Tibial nerve (tissue), 4 donors: ENCODE data around the gene GDA. TPM values are rescaled to one million over a fixed set of nuclear protein-coding genes. Genes with fewer than 3 reads are reported as not detected.

ENCODE experiments used
- DNase-seq, 2 donors: peaks; one replicate each; pipeline ENCODE4 v3.0.0-alpha.2; 2019; ENCODE audit warnings: low spot score in 2 of 2
- H3K27ac ChIP-seq, 4 donors: fragments of 200-600 bp; sonication (generic) in 3 of 4; one replicate each; pipeline ENCODE4 v1.5.1; 2017 to 2019; ENCODE audit warnings: mild to moderate bottlenecking in 1 of 4
- H3K27me3 ChIP-seq, 2 donors: fragments of 200-600 bp; sonication (generic) in 1 of 2; one replicate each; pipeline versions ENCODE4 v1.5.1 to v1.6.0; 2017 to 2019
- H3K36me3 ChIP-seq, 3 donors: fragments of 200-600 bp; sonication (generic); one replicate each; pipeline ENCODE4 v1.5.1; 2018 to 2019
- H3K4me1 ChIP-seq, 4 donors: fragments of 200-600 bp; sonication (generic) in 3 of 4; one replicate each; pipeline ENCODE4 v1.5.1; 2017 to 2019
- H3K4me3 ChIP-seq, 4 donors: fragments of 200-600 bp; sonication (generic) in 3 of 4; one replicate each; pipeline ENCODE4 v1.5.1; 2017 to 2019; ENCODE audit warnings: mild to moderate bottlenecking in 1 of 4, moderate library complexity in 1 of 4
- H3K9me3 ChIP-seq, 4 donors: fragments of 200-600 bp; sonication (generic) in 3 of 4; one replicate each; pipeline ENCODE4 v1.5.1; 2017 to 2019
- CTCF ChIP-seq, 5 experiments: fragments of 200-600 bp in 3 of 5; fragments of 450-650 bp in 2 of 5; sonication (generic) in 3 of 5; IDR thresholded peaks; one replicate each; pipeline ENCODE4 v1.5.1; 2016 to 2019; ENCODE audit warnings: antibody characterized with exemption in 5 of 5, mild to moderate bottlenecking in 3 of 5, moderate library complexity in 2 of 5
- EP300 ChIP-seq, 2 donors: sonication (generic); formaldehyde crosslinking; IDR thresholded peaks; one replicate each; pipeline ENCODE4 v1.6.1; 2017; ENCODE audit warnings: antibody characterized with exemption in 2 of 2, mild to moderate bottlenecking in 1 of 2
- POLR2A ChIP-seq, 2 donors: fragments of 450-650 bp; IDR thresholded peaks; one replicate each; pipeline ENCODE4 v1.6.1; 2017; ENCODE audit warnings: antibody characterized with exemption in 2 of 2, mild to moderate bottlenecking in 2 of 2, moderate library complexity in 2 of 2
- WGBS, 2 donors: methylation state at CpG; one replicate each; pipeline ENCODE4 v1.1.5; 2018; 5-methylcytosine and 5-hydroxymethylcytosine counted together
- total RNA-seq, 4 donors: library from RNA; depleted of rRNA; stranded (reverse); fragments of >200 nt; gene quantifications; one replicate each; pipeline ENCODE4 v1.1.0, GENCODE V29; 2016

Gene GDA
- total RNA-seq, 4 donors from 2014 or later, result 1.0 to 1.3 TPM; not detected in 2

- DNase-seq, result no peak
- Histone ChIP-seq H3K9me3 (no peaks in the 10 kb centered on the region), H3K27ac (no peak overlapping the region), H3K36me3 (no peaks in the 10 kb centered on the region), H3K27me3 (no peaks in the 10 kb centered on the region), H3K4me3 (no peak overlapping the region), H3K4me1 (no peaks in the 10 kb centered on the region)
- TF ChIP-seq CTCF (IDR thresholded peaks at IDR 0.05) (no peak), EP300 (IDR thresholded peaks at IDR 0.05) (no peak), POLR2A (IDR thresholded peaks at IDR 0.05) (no peak)
- 42 to 46% methylated on average over 2 of the region's 2 CpGs for WGBS, 2 donors
Observed at GRCh38 chr9:72127753-72128152, 21.5 kb upstream of the GDA start.

DNA sequence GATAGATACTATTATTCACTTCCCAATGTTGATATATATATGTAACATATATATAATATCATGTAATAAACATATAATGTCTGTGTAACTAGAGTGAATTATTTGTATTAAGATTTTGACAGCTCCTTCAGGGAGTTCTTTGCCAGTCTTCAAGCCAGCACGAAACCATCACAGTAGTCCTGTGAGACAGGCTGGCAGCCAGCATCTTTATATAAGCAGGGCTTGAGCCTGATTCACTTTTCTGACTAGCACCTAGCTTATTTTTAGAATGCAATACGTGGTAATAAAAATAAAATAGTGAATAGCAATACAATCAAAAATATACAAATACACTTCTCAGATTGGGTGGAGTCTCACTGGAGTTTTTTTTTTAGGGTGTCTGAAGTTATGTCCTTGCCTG, 20.7 kb upstream of the GDA start:
- 63 to 72% methylated on average over 2 of the region's 2 CpGs for WGBS, 2 donors
- H3K27me3 ChIP-seq, result no peaks in the 10 kb centered on the region
- H3K4me1 ChIP-seq, result no peaks in the 10 kb centered on the region
- DNase-seq, result no peak
- no peak for TF ChIP-seq EP300 (IDR thresholded peaks at IDR 0.05)
- no peak for TF ChIP-seq CTCF (IDR thresholded peaks at IDR 0.05)
- no peak for TF ChIP-seq POLR2A (IDR thresholded peaks at IDR 0.05)
- H3K9me3 ChIP-seq, result no peaks in the 10 kb centered on the region
- H3K36me3 ChIP-seq, result no peaks in the 10 kb centered on the region
- no peak overlapping the region for H3K27ac ChIP-seq
- H3K4me3 ChIP-seq, result no peak overlapping the region

DNA sequence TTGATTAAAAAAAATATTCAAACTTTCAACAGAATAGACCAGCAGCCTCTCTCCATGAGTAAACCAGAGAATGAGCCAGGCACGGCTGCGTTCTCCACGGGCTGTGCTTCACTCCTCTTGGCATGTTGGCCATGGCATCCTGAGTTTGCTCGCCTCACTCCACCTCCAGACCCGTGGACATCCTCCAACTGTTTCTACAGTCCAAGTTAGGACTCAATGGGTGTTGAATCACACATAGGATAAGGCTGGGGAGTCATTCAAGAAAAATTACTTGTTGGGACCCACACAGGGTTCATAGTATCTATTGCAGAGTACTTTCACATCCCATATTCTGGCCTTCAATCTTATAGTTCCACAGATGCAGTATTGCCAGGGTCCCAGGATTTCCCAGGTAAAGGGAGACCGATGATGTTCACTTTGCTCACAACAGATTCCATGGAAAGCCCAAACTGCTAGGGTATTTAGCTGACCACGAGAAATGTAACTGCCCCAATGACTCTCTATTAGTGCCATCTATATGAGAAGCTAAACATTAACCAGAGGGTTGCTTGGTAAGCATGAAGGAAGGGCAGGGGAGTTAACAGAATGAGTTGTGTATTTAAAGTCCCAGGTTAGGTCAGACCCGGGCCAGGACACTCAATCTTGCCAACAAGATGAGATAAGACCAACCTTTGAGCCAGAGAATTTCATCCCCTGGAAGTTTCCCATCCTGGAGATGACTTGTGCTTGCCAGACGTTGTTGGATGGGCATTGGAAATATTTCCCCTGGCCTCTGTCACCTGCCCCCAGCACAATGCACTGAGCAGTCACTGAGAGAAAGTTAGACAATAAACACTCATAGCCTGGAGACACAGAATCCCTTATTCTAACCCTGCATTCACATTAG, 19.7 kb upstream of the GDA start:
- Histone ChIP-seq H3K36me3 (no peaks in the 10 kb centered on the region), H3K9me3 (no peaks in the 10 kb centered on the region), H3K27ac (no peak overlapping the region), H3K4me3 (no peak overlapping the region), H3K4me1 (no peaks in the 10 kb centered on the region), H3K27me3 (no peaks in the 10 kb centered on the region)
- TF ChIP-seq CTCF (IDR thresholded peaks at IDR 0.05) (no peak), POLR2A (IDR thresholded peaks at IDR 0.05) (no peak), EP300 (IDR thresholded peaks at IDR 0.05) (no peak)
- WGBS, 2 donors, result 65 to 74% methylated on average over 9 of the region's 9 CpGs
- DNase-seq, result no peak

GRCh38 chr9:72130321-72130720, 18.9 kb upstream of the GDA start:
- H3K36me3 ChIP-seq, result no peaks in the 10 kb centered on the region
- DNase-seq, result no peak
- TF ChIP-seq POLR2A (IDR thresholded peaks at IDR 0.05), result no peak
- H3K27me3 ChIP-seq, result no peaks in the 10 kb centered on the region
- H3K4me3 ChIP-seq, result no peak overlapping the region
- no peaks in the 10 kb centered on the region for H3K9me3 ChIP-seq
- H3K27ac ChIP-seq, result no peak overlapping the region
- H3K4me1 ChIP-seq, result no peaks in the 10 kb centered on the region

DNA sequence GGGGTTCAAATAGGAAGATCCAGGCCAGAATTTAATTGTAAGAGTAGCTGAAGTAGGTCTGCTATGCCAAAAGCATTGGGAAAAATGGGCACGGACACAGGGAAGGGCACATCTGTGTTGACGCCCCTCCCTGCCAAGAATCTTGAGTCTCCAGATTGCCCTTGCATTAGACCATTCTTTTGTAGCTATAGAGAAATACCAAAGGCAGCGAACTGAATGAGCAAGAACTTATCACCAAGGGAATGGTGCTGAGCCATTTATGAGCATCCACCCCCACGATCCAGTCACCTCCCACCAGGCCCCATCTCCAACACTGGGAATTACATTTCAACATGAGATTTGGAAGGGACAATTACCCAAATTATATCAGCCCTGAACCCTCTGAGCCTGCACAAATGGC, 18.0 kb upstream of the GDA start:
- TF ChIP-seq CTCF (IDR thresholded peaks at IDR 0.05) (no peak), EP300 (IDR thresholded peaks at IDR 0.05) (no peak), POLR2A (IDR thresholded peaks at IDR 0.05) (no peak)
- DNase-seq, result no peak
- no peaks in the 10 kb centered on the region for H3K27me3 ChIP-seq
- no peaks in the 10 kb centered on the region for H3K36me3 ChIP-seq
- WGBS, 2 donors, result 84% methylated on average over 4 of the region's 4 CpGs
- no peak overlapping the region for H3K27ac ChIP-seq
- H3K4me1 ChIP-seq, result no peaks in the 10 kb centered on the region
- no peak overlapping the region for H3K4me3 ChIP-seq
- H3K9me3 ChIP-seq, result no peaks in the 10 kb centered on the region
